Ishikawa (cell line): ENCODE results near the gene QPCTL.
A peak's percentile ranks its signal among the peaks of the same experiment; 100 is the strongest.

ENCODE experiments used
- CREB1 ChIP-seq: IDR thresholded peaks from 2 replicates; pipeline ENCODE4 v1.6.1; 2012; ENCODE audit warnings: low read depth
- EP300 ChIP-seq: IDR thresholded peaks from 2 replicates; pipeline ENCODE4 v1.6.1; 2012; ENCODE audit warnings: borderline replicate concordance
- MAX ChIP-seq: IDR thresholded peaks from 2 replicates; pipeline ENCODE4 v1.6.1; 2012
- NFIC ChIP-seq: IDR thresholded peaks from 2 replicates; pipeline ENCODE4 v1.6.1; 2012
- REST ChIP-seq: IDR thresholded peaks from 2 replicates; pipeline ENCODE4 v1.6.1; 2012; ENCODE audit warnings: low read depth, mild to moderate bottlenecking
- TAF1 ChIP-seq: IDR thresholded peaks from 2 replicates; pipeline ENCODE4 v1.6.1; 2012; ENCODE audit warnings: low read depth, mild to moderate bottlenecking
- TCF12 ChIP-seq: IDR thresholded peaks from 2 replicates; pipeline ENCODE4 v1.6.1; 2012; ENCODE audit warnings: low read depth
- USF1 ChIP-seq: IDR thresholded peaks from 2 replicates; pipeline ENCODE4 v1.6.1; 2012

GRCh38 chr19:45693106-45693788 is 781 bp downstream of the QPCTL start:
- TF ChIP-seq EP300, result no peak
- 0 out of 2 replicates have a peak, but pooled peaks have one; percentile 29 for TF ChIP-seq TCF12
- no peak for TF ChIP-seq MAX
- TF ChIP-seq CREB1, result no peak
- no peak; the same call in 1 of the 2 replicates for TF ChIP-seq TAF1
- TF ChIP-seq USF1, result no peak
- TF ChIP-seq REST, result no peak
- no peak for TF ChIP-seq NFIC
